Measurements from ENCODE around the gene ALG12. TPM values are rescaled to one million over a fixed set of nuclear protein-coding genes. Genes with fewer than 3 reads are reported as not detected.
A peak's percentile ranks its signal among the peaks of the same experiment; 100 is the strongest.

The ALG12 gene
- polyA plus RNA-seq, 1 of the 3 experiments (the other 2 are of a cell fraction), result 9.9 TPM

- no peak for DNase-seq
- Histone ChIP-seq H3K9me2 (no peaks in the 10 kb centered on the region), H4K20me1 (ENCODE audit: insufficient read depth) (no peaks in the 10 kb centered on the region), H3K27ac (ENCODE audit: low read depth in 2 of 2, low read length in 1 of 2) (no peak overlapping the region), H3F3A (replicated peaks; ENCODE audit: insufficient read depth) (no peaks in the 10 kb centered on the region), H3K36me3 (replicated peaks in 1 of 2; ENCODE audit: control insufficient read depth in 1 of 2, insufficient read depth in 2 of 2, low read length in 1 of 2) (peaks cover 0 to 5% of the 10 kb centered on the region in 2 experiments), H2AFZ (ENCODE audit: low read depth) (no peak overlapping the region), H3K9me3 (no peaks in the 10 kb centered on the region), H3K4me3 (ENCODE audit: low read depth in 2 of 2, low read length in 1 of 2) (no peak overlapping the region), H3K4me1 (ENCODE audit: control insufficient read depth in 1 of 2, insufficient read depth in 2 of 2, low read depth in 1 of 2, low read length in 1 of 2) (peaks cover 0 to 30% of the 10 kb centered on the region in 2 experiments; a peak in 1 of 4 replicates), H3K27me3 (ENCODE audit: insufficient read depth) (no peaks in the 10 kb centered on the region), H3K9ac (no peak overlapping the region), H3K4me2 (no peak overlapping the region), H3K79me2 (ENCODE audit: insufficient read depth) (no peaks in the 10 kb centered on the region)
- ChIA-PET POLR2A (interaction anchor here (1.3 kb wide), 1 partner anchor 100 kb away, joined by 3 read pairs; no protein-coding TSS in a partner anchor), CTCF (interaction anchor here (0.6 to 5.2 kb wide), 37 partner anchors 9 to 386 kb away, joined by 3 to 88 read pairs (median 4); partner anchors contain the start of genes ALG12 and CRELD2)
- TF ChIP-seq MAX (IDR thresholded peaks at IDR 0.05; ENCODE audit: low read depth) (no peak), EP300 (IDR thresholded peaks at IDR 0.05; ENCODE audit: borderline replicate concordance in 1 of 2, low read depth in 1 of 2, low read length in 1 of 2) (no peak), SMC3 (IDR thresholded peaks at IDR 0.05; ENCODE audit: low read depth, low read length) (no peak)
- WGBS (ENCODE audit: low lambda C conversion rate), result 76% methylated on average over 16 of the region's 21 CpGs
Observed at GRCh38 chr22:49929994-49930575, 11.8 kb upstream of the ALG12 start.

GRCh38 chr22:49929211-49929979 lies 11.2 kb upstream of the ALG12 start:
- CTCF ChIA-PET, result interaction anchor here (0.6 to 5.2 kb wide), 23 partner anchors 9 to 273 kb away, joined by 3 to 88 read pairs (median 5); partner anchors contain the start of genes ALG12 and CRELD2
- peaks cover 0 to 6% of the 10 kb centered on the region in 2 experiments for H3K36me3 ChIP-seq (replicated peaks in 1 of 2; ENCODE audit: control insufficient read depth in 1 of 2, insufficient read depth in 2 of 2, low read length in 1 of 2)
- H3K4me2 ChIP-seq, result no peak overlapping the region
- no peaks in the 10 kb centered on the region for H3K9me3 ChIP-seq
- H2AFZ ChIP-seq (ENCODE audit: low read depth), result no peak overlapping the region
- TF ChIP-seq MEF2A (IDR thresholded peaks at IDR 0.05; ENCODE audit: borderline replicate concordance, low read depth) (no peak), GABPA (IDR thresholded peaks at IDR 0.05; ENCODE audit: low read depth) (no peak), PBX3 (IDR thresholded peaks at IDR 0.05) (no peak), FOXM1 (IDR thresholded peaks at IDR 0.05; ENCODE audit: low read depth) (no peak), SMC3 (IDR thresholded peaks at IDR 0.05; ENCODE audit: low read depth, low read length) (peak; percentile 81), CTCF (IDR thresholded peaks at IDR 0.05) (peak; percentile 66), FOXJ3 (CRISPR knock-in tag; IDR thresholded peaks at IDR 0.05) (no peak), USF1 (IDR thresholded peaks at IDR 0.05; ENCODE audit: borderline replicate concordance, low read depth) (no peak), JUND (IDR thresholded peaks at IDR 0.05) (no peak), EZH2phosphoT487 (IDR thresholded peaks at IDR 0.05; ENCODE audit: borderline replicate concordance, low read depth) (no peak), MXI1 (IDR thresholded peaks at IDR 0.05; ENCODE audit: low read depth, low read length) (no peak), RAD21 (IDR thresholded peaks at IDR 0.05; ENCODE audit: low read length) (peak; percentile 82), FOSL2 (IDR thresholded peaks at IDR 0.05; ENCODE audit: borderline replicate concordance, low read depth) (no peak), USF2 (IDR thresholded peaks at IDR 0.05; ENCODE audit: borderline replicate concordance, low read depth, low read length) (no peak)
- H3K27me3 ChIP-seq (ENCODE audit: insufficient read depth), result no peaks in the 10 kb centered on the region
- H3K27ac ChIP-seq (ENCODE audit: low read depth in 2 of 2, low read length in 1 of 2), result no peak overlapping the region
- H3K79me2 ChIP-seq (ENCODE audit: insufficient read depth), result no peaks in the 10 kb centered on the region
- H4K20me1 ChIP-seq (ENCODE audit: insufficient read depth), result no peaks in the 10 kb centered on the region
- H3K4me1 ChIP-seq (ENCODE audit: control insufficient read depth in 1 of 2, insufficient read depth in 2 of 2, low read depth in 1 of 2, low read length in 1 of 2), result peaks cover 0 to 25% of the 10 kb centered on the region in 2 experiments; a peak in 1 of 4 replicates
- POLR2A ChIA-PET, result no interaction called here
- peak; percentile 97 for DNase-seq
- H3K9me2 ChIP-seq, result no peaks in the 10 kb centered on the region
- no peak overlapping the region for H3K4me3 ChIP-seq (ENCODE audit: low read depth in 2 of 2, low read length in 1 of 2)
- H3K9ac ChIP-seq, result no peak overlapping the region
- WGBS (ENCODE audit: low lambda C conversion rate), result 10% methylated on average over 10 of the region's 75 CpGs
- H3F3A ChIP-seq (replicated peaks; ENCODE audit: insufficient read depth), result no peaks in the 10 kb centered on the region
